ENCODE data around the gene PCDH7. TPM values are rescaled to one million over a fixed set of nuclear protein-coding genes. Genes with fewer than 3 reads are reported as not detected.

The PCDH7 gene
- total and polyA plus RNA-seq, 3 donors from 2014 or later = 2.4 to 2.9 (median 2.8) TPM

- H3K9me3 ChIP-seq = no peaks in the 10 kb centered on the region
- H3K4me3 ChIP-seq = no peak overlapping the region
- intact Hi-C loops (cut with DNase I; ENCODE audit: low total_unique reads) = no loop called here
- TF ChIP-seq POLR2A (IDR thresholded peaks at IDR 0.05) = no peak
- TF ChIP-seq CTCF (IDR thresholded peaks at IDR 0.05) = peak in 1 of 3 experiments; percentile 28
- H3K4me1 ChIP-seq = peaks cover 23% of the 10 kb centered on the region
- DNase-seq = no peak
- H3K27ac ChIP-seq = no peak overlapping the region
- WGBS, 2 donors = 8 to 9% methylated on average over 6 of the region's 6 CpGs
- no peaks in the 10 kb centered on the region for H3K36me3 ChIP-seq (ENCODE audit: low read depth, missing control alignments)
- peaks cover under 1% of the 10 kb centered on the region for H3K27me3 ChIP-seq
Observed at GRCh38 chr4:30716158-30716557, 4.0 kb upstream of the PCDH7 start.

GRCh38 chr4:30716681-30717207 is 3.4 kb upstream of the PCDH7 start:
- no peak overlapping the region for H3K27ac ChIP-seq

GRCh38 chr4:30717208-30718020 is 2.8 kb upstream of the PCDH7 start:
- DNase-seq = peak; percentile 26
- intact Hi-C loops (cut with DNase I; ENCODE audit: low total_unique reads) = no loop called here
- peak overlapping the region in 1 of 2 donors; percentile 15 for H3K27ac ChIP-seq

More at GRCh38 chr4:30716681-30717207, 3.4 kb upstream of the PCDH7 start:
- intact Hi-C loops (cut with DNase I; ENCODE audit: low total_unique reads) = no loop called here
- peaks cover 3% of the 10 kb centered on the region for H3K27me3 ChIP-seq
- 0 to 2% methylated on average over 7 to 15 of the region's 15 CpGs for WGBS, 2 donors
- no peaks in the 10 kb centered on the region for H3K9me3 ChIP-seq
- DNase-seq = no peak
- no peaks in the 10 kb centered on the region for H3K36me3 ChIP-seq (ENCODE audit: low read depth, missing control alignments)
- H3K4me3 ChIP-seq = peak overlapping the region; percentile 38 to 58
- TF ChIP-seq CTCF (IDR thresholded peaks at IDR 0.05) = no peak
- no peak for TF ChIP-seq POLR2A (IDR thresholded peaks at IDR 0.05)
- H3K4me1 ChIP-seq = peaks cover 23% of the 10 kb centered on the region

GRCh38 chr4:30718021-30718542 is 2.1 kb upstream of the PCDH7 start:
- Histone ChIP-seq H3K4me1 (peaks cover 23% of the 10 kb centered on the region), H3K27ac (peak overlapping the region in 1 of 2 donors; percentile 15), H3K9me3 (no peaks in the 10 kb centered on the region), H3K4me3 (peak overlapping the region; percentile 38 to 58), H3K36me3 (ENCODE audit: low read depth, missing control alignments) (no peaks in the 10 kb centered on the region), H3K27me3 (peaks cover 3% of the 10 kb centered on the region)
- peak; percentile 31 for DNase-seq
- 1 to 7% methylated on average over 28 to 34 of the region's 34 CpGs for WGBS, 2 donors
- TF ChIP-seq POLR2A (IDR thresholded peaks at IDR 0.05) (no peak), CTCF (IDR thresholded peaks at IDR 0.05) (no peak)
- intact Hi-C loops (cut with DNase I; ENCODE audit: low total_unique reads) = no loop called here

More at GRCh38 chr4:30717208-30718020, 2.8 kb upstream of the PCDH7 start:
- TF ChIP-seq POLR2A (IDR thresholded peaks at IDR 0.05) (no peak), CTCF (IDR thresholded peaks at IDR 0.05) (no peak)
- Histone ChIP-seq H3K27me3 (peaks cover 3% of the 10 kb centered on the region), H3K9me3 (no peaks in the 10 kb centered on the region), H3K4me3 (peak overlapping the region; percentile 38 to 58), H3K4me1 (peaks cover 23% of the 10 kb centered on the region), H3K36me3 (ENCODE audit: low read depth, missing control alignments) (no peaks in the 10 kb centered on the region)
- WGBS, 2 donors = 1% methylated on average over 36 to 55 of the region's 55 CpGs
